Left lung (tissue), 10 donors: ENCODE results near the gene TTF2. TPM values are rescaled to one million over a fixed set of nuclear protein-coding genes. Genes with fewer than 3 reads are reported as not detected.

Experiments
- ATAC-seq: fragments of 200-7000 bp; cut with Tn5 transposase; one replicate; pipeline ENCODE4 v1.9.1; 2020; ENCODE audit warnings: moderate library complexity
- DNase-seq, 4 donors: peaks; one replicate each; pipeline ENCODE4 v3.0.0-alpha.2; 2013 to 2020
- H3K27ac ChIP-seq, 2 donors: fragments of 200-600 bp; sonication (generic) in 1 of 2; one replicate each; pipeline versions ENCODE4 v1.5.0 to v1.8.0; 2020 to 2021
- H3K27me3 ChIP-seq, 2 donors: fragments of 200-600 bp; sonication (generic) in 1 of 2; one replicate each; pipeline versions ENCODE4 v1.5.0 to v1.8.0; 2020 to 2021
- H3K36me3 ChIP-seq, 2 donors: fragments of 200-600 bp; sonication (generic) in 1 of 2; one replicate each; pipeline versions ENCODE4 v1.5.0 to v1.8.0; 2020 to 2021
- H3K4me1 ChIP-seq, 2 donors: fragments of 200-600 bp; one replicate each; pipeline ENCODE4 v1.8.0; 2021
- H3K4me3 ChIP-seq, 2 donors: fragments of 200-600 bp; sonication (generic) in 1 of 2; one replicate each; pipeline versions ENCODE4 v1.5.0 to v1.8.0; 2020 to 2021; ENCODE audit warnings: mild to moderate bottlenecking in 1 of 2
- H3K9me3 ChIP-seq, 2 donors: fragments of 200-600 bp; sonication (generic) in 1 of 2; one replicate each; pipeline versions ENCODE4 v1.5.0 to v1.8.0; 2020 to 2021
- CTCF ChIP-seq, 2 donors: fragments of 200-600 bp; sonication (generic) in 1 of 2; IDR thresholded peaks; one replicate each; pipeline versions ENCODE4 v1.5.0 to v1.8.0; 2021; ENCODE audit warnings: antibody characterized with exemption in 2 of 2
- intact Hi-C, 2 donors: fragments of 100-400 bp; cut with DNase I; formaldehyde crosslinking; loops; one replicate each; pipeline versions ENCODE4 v1.11.2 to v1.14.2; 2022
- polyA plus RNA-seq, 6 donors: library from polyadenylated mRNA; unstranded; fragments of 120-200 nt; gene quantifications; one replicate each; pipeline ENCODE4 v1.2.1, GENCODE V29; 2013; ENCODE audit not compliant: insufficient read length in 6 of 6
- total RNA-seq, 2 donors: library from RNA; stranded (reverse); fragmentation: NEBNext Ultra II Directional; extraction: Animal tissue kit (Norgen Biotek cat#: 25700); gene quantifications; one replicate each; pipeline ENCODE4 v1.2.1, GENCODE V29; 2021
- donor health status: DM: no; HTN: yes; CAD: no.
- donor health status: DM: no; HTN: no; CAD: no.

Gene TTF2
- total and polyA plus RNA-seq, 8 donors: 21.0 to 30.7 (median 25.1) TPM

GRCh38 chr1:117025568-117025967 is 34.6 kb upstream of the TTF2 start:
- Histone ChIP-seq H3K36me3 (no peaks in the 10 kb centered on the region), H3K4me3 (no peak overlapping the region), H3K9me3 (no peaks in the 10 kb centered on the region), H3K27me3 (no peaks in the 10 kb centered on the region), H3K4me1 (no peaks in the 10 kb centered on the region), H3K27ac (no peak overlapping the region)
- DNase-seq (no peak), ATAC-seq (no peak)
- intact Hi-C loops: no loop called here
- no peak for TF ChIP-seq CTCF (IDR thresholded peaks at IDR 0.05)

GRCh38 chr1:117026361-117026760 is 33.8 kb upstream of the TTF2 start:
- Histone ChIP-seq H3K36me3 (no peaks in the 10 kb centered on the region), H3K4me3 (no peak overlapping the region), H3K9me3 (no peaks in the 10 kb centered on the region), H3K4me1 (no peaks in the 10 kb centered on the region), H3K27me3 (no peaks in the 10 kb centered on the region), H3K27ac (no peak overlapping the region)
- DNase-seq: no peak
- ATAC-seq: no peak
- TF ChIP-seq CTCF (IDR thresholded peaks at IDR 0.05): no peak
- intact Hi-C loops: no loop called here

GRCh38 chr1:117029685-117030084 is 30.4 kb upstream of the TTF2 start:
- intact Hi-C loops: no loop called here
- Histone ChIP-seq H3K4me3 (no peak overlapping the region), H3K4me1 (no peaks in the 10 kb centered on the region), H3K9me3 (no peaks in the 10 kb centered on the region), H3K27me3 (no peaks in the 10 kb centered on the region), H3K27ac (no peak overlapping the region), H3K36me3 (no peaks in the 10 kb centered on the region)
- no peak for DNase-seq
- ATAC-seq: no peak
- no peak for TF ChIP-seq CTCF (IDR thresholded peaks at IDR 0.05)

- Histone ChIP-seq H3K4me1 (no peaks in the 10 kb centered on the region), H3K27me3 (no peaks in the 10 kb centered on the region), H3K36me3 (no peaks in the 10 kb centered on the region), H3K9me3 (no peaks in the 10 kb centered on the region), H3K27ac (no peak overlapping the region), H3K4me3 (no peak overlapping the region)
- no peak for TF ChIP-seq CTCF (IDR thresholded peaks at IDR 0.05)
- ATAC-seq: no peak
- no peak for DNase-seq
- intact Hi-C loops: no loop called here
Observed at GRCh38 chr1:117030271-117030877, 29.8 kb upstream of the TTF2 start.

- no peak overlapping the region for H3K27ac ChIP-seq
- no peak for ATAC-seq
Observed at GRCh38 chr1:117032266-117032665, 27.9 kb upstream of the TTF2 start.

More at GRCh38 chr1:117032266-117032665, 27.9 kb upstream of the TTF2 start:
- Histone ChIP-seq H3K27me3 (no peaks in the 10 kb centered on the region), H3K4me1 (no peaks in the 10 kb centered on the region), H3K9me3 (no peaks in the 10 kb centered on the region), H3K36me3 (peaks cover 0 to 11% of the 10 kb centered on the region in 2 donors), H3K4me3 (no peak overlapping the region)
- no peak for TF ChIP-seq CTCF (IDR thresholded peaks at IDR 0.05)
- no peak for DNase-seq
- intact Hi-C loops: no loop called here
